AG04449 (cell line): ENCODE measurements around the gene SYNM.

Experiments used
- CTCF ChIA-PET: fragments of 350-600 bp; formaldehyde crosslinking; extraction: SDS; loops from one replicate; lab custom pipeline; 2021; ENCODE audit warnings: antibody characterized with exemption; lab: Yijun Ruan, JAX
- POLR2A ChIA-PET: fragments of 400-600, 350-600 bp; formaldehyde crosslinking; extraction: SDS; loops from one replicate; lab custom pipeline; 2020; ENCODE audit warnings: antibody characterized with exemption, inconsistent platforms; lab: Yijun Ruan, JAX
- DNase-seq: peaks from one replicate; pipeline ENCODE4 v3.0.0-alpha.2; 2010; ENCODE audit warnings: low read depth, low spot score
- H3K4me3 ChIP-seq: 2 replicates; pipeline ENCODE4 v1.5.1; 2011; ENCODE audit warnings: low read depth, mild to moderate bottlenecking, control low read depth, low read length
- CTCF ChIP-seq: IDR thresholded peaks from one replicate; pipeline ENCODE4 v1.5.1; 2011; ENCODE audit warnings: mild to moderate bottlenecking, moderate library complexity, low read length, control low read depth, inconsistent platforms; ENCODE audit not compliant: insufficient read depth; ENCODE audit errors: missing control alignments

The SYNM gene

DNA sequence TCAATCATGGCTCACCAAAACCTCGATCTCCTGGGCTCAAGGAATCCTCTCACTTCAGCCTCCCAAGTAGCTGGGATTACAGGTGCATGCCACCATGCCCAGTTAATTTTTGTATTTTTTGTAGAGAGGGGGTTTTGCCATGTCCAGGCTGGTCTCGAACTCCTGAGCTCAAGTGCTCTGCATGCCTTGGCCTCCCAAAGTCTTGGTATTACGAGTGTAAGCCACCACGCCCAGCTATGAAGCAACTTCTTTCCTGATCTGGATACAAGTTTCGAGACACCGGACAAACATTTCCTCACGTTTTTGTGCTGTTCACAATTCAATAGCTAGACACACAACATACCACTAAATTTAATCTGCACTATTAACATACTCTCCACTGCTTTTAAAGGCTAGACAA lies 3.4 kb upstream of the SYNM start:
- CTCF ChIA-PET: interaction anchor here (0.5 to 9.6 kb wide), 45 partner anchors 12 to 661 kb away, joined by 3 to 356 read pairs (median 5); partner anchors contain the start of gene LRRC28
- TF ChIP-seq CTCF: no peak
- no peak overlapping the region for H3K4me3 ChIP-seq
- POLR2A ChIA-PET: no interaction called here
- no peak for DNase-seq

DNA sequence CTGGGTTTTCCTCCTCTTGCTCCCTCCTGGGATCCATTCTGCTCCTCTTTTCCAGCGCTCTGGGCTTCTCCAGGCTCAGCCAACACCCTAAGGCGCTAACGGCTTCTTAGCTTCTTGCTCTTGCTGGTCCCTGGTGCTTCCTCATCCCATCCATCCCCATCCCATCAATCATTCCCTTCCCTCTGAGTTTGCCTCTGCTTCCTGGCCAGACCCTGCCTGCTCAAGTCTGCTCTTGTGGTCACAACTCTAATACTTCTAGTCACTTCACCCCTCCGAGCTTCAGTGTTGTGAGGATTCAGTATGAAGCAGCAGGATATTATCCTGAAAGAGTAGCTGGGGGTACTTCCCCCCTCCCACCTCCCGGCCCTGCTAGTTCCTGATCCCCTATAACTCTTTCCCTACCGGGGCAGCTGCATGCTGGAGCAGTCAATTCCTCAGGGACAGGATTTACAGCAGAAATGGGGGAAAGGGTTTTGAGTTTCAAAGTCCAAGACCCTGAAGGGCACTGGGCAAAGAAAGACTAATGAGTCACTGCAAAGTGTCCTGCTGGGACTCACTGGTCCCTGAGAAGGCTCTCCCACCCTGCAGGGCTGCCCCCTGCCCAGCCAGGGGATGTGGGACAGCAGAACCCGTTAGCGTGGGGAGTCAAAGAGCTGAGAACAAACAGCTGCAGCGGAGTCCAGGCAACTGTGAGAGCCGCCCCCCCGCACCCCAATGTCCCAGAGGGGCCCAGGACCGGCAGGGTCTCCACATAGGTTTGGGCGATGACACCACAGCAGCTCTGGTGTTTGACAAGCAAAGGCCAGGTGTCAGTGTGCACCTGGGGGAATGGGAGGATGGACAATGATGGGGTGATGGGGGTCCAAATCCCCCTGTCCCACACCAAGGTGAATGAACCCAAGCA lies 2.3 kb upstream of the SYNM start:
- no peak for DNase-seq
- no peak overlapping the region for H3K4me3 ChIP-seq
- TF ChIP-seq CTCF: no peak
- POLR2A ChIA-PET: no interaction called here
- CTCF ChIA-PET: interaction anchor here (1.0 to 9.6 kb wide), 25 partner anchors 10 to 661 kb away, joined by 3 to 356 read pairs (median 8); no protein-coding TSS in a partner anchor

- TF ChIP-seq CTCF: no peak
- CTCF ChIA-PET: interaction anchor here (0.6 to 9.6 kb wide), 16 partner anchors 10 to 601 kb away, joined by 3 to 356 read pairs (median 6); no protein-coding TSS in a partner anchor
Measured at GRCh38 chr15:99103279-99103678, 1.6 kb upstream of the SYNM start.

GRCh38 chr15:99105514-99106341 lies 848 bp downstream of the SYNM start:
- H3K4me3 ChIP-seq: peak overlapping the region; percentile 64
- ChIA-PET POLR2A (interaction anchor here (0.6 to 1.6 kb wide), 2 partner anchors 18 to 145 kb away, joined by 3 to 7 read pairs; no protein-coding TSS in a partner anchor), CTCF (interaction anchor here (0.6 to 11.3 kb wide), 29 partner anchors 9 to 675 kb away, joined by 3 to 196 read pairs (median 5); no protein-coding TSS in a partner anchor)
- no peak for DNase-seq
- peak; percentile 32 for TF ChIP-seq CTCF

More at GRCh38 chr15:99103279-99103678, 1.6 kb upstream of the SYNM start:
- H3K4me3 ChIP-seq: no peak overlapping the region
- DNase-seq: no peak
- POLR2A ChIA-PET: no interaction called here

DNA sequence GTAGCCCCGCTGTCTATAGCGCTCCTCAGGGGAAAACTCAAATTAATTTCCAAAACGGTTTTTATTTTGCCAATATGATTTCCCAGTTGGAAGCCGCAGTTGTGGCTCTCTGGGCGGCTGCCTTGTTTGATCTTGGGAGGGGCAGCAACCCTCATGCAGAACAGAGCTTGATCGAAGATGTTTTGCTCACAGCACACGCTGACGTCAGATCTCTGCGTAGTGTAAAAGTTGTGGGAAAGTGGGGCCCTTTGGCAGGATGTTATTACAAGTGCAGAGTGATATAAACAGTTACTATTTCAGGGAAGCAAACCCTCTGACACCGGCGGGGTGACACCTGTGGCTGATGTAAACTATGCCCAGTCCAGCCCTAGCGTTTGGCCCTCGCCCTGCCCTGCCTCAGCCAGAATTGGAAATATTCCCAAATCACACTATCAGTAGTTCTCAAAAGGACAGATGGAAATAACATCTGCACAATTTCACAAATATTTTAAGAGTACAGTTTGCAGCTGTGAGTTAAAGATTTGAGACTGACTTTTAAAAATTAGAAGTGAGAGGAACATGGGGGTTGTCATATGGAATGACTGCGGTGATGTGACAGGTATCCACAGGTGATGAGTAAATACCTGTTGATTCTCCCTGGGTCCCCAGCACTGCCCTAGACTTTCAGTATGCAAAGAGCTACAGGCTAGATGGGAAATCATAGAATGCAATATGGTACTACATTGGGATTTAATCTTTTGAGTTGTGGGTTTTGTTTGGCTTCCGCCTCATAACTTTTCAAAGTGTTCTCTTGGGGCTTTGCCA lies 1.7 kb downstream of the SYNM start:
- DNase-seq: no peak
- H3K4me3 ChIP-seq: peak overlapping the region; percentile 64
- POLR2A ChIA-PET: interaction anchor here (1.6 kb wide), 1 partner anchor 17 kb away, joined by 7 read pairs; no protein-coding TSS in a partner anchor
- CTCF ChIA-PET: interaction anchor here (1.2 to 11.3 kb wide), 13 partner anchors 10 to 592 kb away, joined by 3 to 196 read pairs (median 8); no protein-coding TSS in a partner anchor
- no peak for TF ChIP-seq CTCF
